ENCODE data around the gene FUT3.

DNA sequence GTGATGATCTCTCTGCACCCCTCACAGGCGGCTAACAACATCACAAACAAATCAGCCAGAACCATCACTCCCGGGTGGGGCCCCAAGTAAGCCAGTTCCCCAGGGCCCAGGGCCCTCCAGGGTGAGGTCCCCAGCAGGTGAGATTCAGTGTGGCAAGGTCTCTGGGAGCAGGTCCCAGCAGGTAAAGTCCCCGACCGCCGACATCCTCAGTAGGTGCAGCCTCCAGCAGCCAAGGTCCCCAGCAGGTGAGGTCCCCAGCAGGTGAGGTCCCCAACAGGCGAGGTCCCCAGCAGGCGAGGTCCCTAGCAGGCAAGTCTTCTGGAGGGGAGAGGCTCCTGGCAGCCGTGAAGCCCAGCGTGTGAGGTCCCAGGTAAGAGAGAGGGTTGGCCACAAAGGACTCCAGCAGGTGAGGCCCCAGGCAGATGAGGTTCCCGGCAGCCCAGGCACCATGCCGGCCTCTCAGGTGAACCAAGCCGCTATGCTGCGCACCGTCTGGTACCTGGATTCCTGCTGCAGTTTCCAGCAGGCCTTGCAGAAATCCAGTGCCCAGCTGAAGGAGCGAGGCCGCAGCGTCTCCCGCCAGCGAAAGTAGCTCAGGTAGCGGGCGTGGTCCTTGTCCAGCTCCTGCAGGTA, 7.8 kb downstream of the FUT3 start:
- TF ChIP-seq, protein P1, sequence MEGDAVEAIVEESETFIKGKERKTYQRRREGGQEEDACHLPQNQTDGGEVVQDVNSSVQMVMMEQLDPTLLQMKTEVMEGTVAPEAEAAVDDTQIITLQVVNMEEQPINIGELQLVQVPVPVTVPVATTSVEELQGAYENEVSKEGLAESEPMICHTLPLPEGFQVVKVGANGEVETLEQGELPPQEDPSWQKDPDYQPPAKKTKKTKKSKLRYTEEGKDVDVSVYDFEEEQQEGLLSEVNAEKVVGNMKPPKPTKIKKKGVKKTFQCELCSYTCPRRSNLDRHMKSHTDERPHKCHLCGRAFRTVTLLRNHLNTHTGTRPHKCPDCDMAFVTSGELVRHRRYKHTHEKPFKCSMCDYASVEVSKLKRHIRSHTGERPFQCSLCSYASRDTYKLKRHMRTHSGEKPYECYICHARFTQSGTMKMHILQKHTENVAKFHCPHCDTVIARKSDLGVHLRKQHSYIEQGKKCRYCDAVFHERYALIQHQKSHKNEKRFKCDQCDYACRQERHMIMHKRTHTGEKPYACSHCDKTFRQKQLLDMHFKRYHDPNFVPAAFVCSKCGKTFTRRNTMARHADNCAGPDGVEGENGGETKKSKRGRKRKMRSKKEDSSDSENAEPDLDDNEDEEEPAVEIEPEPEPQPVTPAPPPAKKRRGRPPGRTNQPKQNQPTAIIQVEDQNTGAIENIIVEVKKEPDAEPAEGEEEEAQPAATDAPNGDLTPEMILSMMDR (conservative IDR thresholded peaks at IDR 0.05; ENCODE audit: low read length), result no peak
- TF ChIP-seq EZH2phosphoT487 (IDR thresholded peaks at IDR 0.05; ENCODE audit: borderline replicate concordance), result no peak
